HPDE6-E6E7 (cell line): ENCODE results near the gene ZNF22.
A peak's percentile ranks its signal among the peaks of the same experiment; 100 is the strongest.

Source experiments
- DNase-seq: peaks from one replicate; pipeline ENCODE4 v3.0.0; 2011; ENCODE audit warnings: missing footprints; ENCODE audit errors: extremely low spot score

Gene ZNF22

GRCh38 chr10:44977287-44978212 is 23.2 kb upstream of the ZNF22 start:
- no peak for DNase-seq

GRCh38 chr10:44978213-44978569 is 22.5 kb upstream of the ZNF22 start:
- DNase-seq = no peak

- peak; percentile 82 for DNase-seq
Observed at GRCh38 chr10:44978570-44979280, 22.0 kb upstream of the ZNF22 start, which contains the start of gene DEPP1. TSS of gene DEPP1 (minus strand) at chr10:44978809. CDS start at chr10:44978030, 779 bp downstream.

- DNase-seq = no peak
Observed at GRCh38 chr10:44979281-44980191, 21.2 kb upstream of the ZNF22 start.

- no peak for DNase-seq
Observed at GRCh38 chr10:44980309-44981171, 20.2 kb upstream of the ZNF22 start.

- peak; percentile 69 for DNase-seq
Observed at GRCh38 chr10:44981172-44982113, 19.3 kb upstream of the ZNF22 start.

GRCh38 chr10:44982114-44982460 is 18.6 kb upstream of the ZNF22 start:
- DNase-seq = no peak

GRCh38 chr10:44982496-44982895 is 18.2 kb upstream of the ZNF22 start:
- no peak for DNase-seq

GRCh38 chr10:44983066-44983894 is 17.4 kb upstream of the ZNF22 start:
- no peak for DNase-seq

GRCh38 chr10:44983895-44984278 is 16.8 kb upstream of the ZNF22 start:
- no peak for DNase-seq

- no peak for DNase-seq
Observed at GRCh38 chr10:44984671-44985101, 16.0 kb upstream of the ZNF22 start.

- DNase-seq = no peak
Observed at GRCh38 chr10:44985175-44985681, 15.5 kb upstream of the ZNF22 start.

- DNase-seq = no peak
Observed at GRCh38 chr10:44986179-44986578, 14.5 kb upstream of the ZNF22 start.

- DNase-seq = no peak
Observed at GRCh38 chr10:44986670-44987069, 14.1 kb upstream of the ZNF22 start.

- no peak for DNase-seq
Observed at GRCh38 chr10:44988957-44989585, 11.7 kb upstream of the ZNF22 start.

GRCh38 chr10:44989597-44990301 is 11.0 kb upstream of the ZNF22 start:
- DNase-seq = no peak

- DNase-seq = no peak
Observed at GRCh38 chr10:44990302-44990655, 10.4 kb upstream of the ZNF22 start.

GRCh38 chr10:44990965-44991364 is 9.8 kb upstream of the ZNF22 start:
- DNase-seq = no peak
